Measurements from ENCODE around the gene SEC14L5.
A peak's percentile ranks its signal among the peaks of the same experiment; 100 is the strongest.

- TF ChIP-seq CTCF (conservative IDR thresholded peaks at IDR 0.05) (peak; percentile 56), EZH2 (IDR thresholded peaks at IDR 0.05; ENCODE audit: low read depth) (no peak)
These were observed 66.5 kb downstream of the SEC14L5 start for GRCh38 chr16:5024632-5025031.
